Measurements from ENCODE around the gene XIRP1. TPM values are rescaled to one million over a fixed set of nuclear protein-coding genes. Genes with fewer than 3 reads are reported as not detected.
A peak's percentile ranks its signal among the peaks of the same experiment; 100 is the strongest.

Gene XIRP1
- total RNA-seq, 1 experiment from 2014 or later = not detected

- peak overlapping the region; percentile 18 to 57; a peak in 3 of 4 replicates for H3K4me3 ChIP-seq (replicated peaks in 1 of 2; ENCODE audit: low read depth in 1 of 2, low read length in 2 of 2)
- no peak for DNase-seq (ENCODE audit: low read depth, low spot score)
- no TSS peak for BruUV-seq (replicated peaks)
- H3K27me3 ChIP-seq (ENCODE audit: insufficient read depth, low read length) = no peaks in the 10 kb centered on the region
- H3K9me3 ChIP-seq (ENCODE audit: control insufficient read depth in 1 of 2, insufficient read depth in 1 of 2, low read depth in 1 of 2, low read length in 2 of 2) = no peaks in the 10 kb centered on the region
- ATAC-seq = no peak
- intact Hi-C loops (cut with micrococcal nuclease) = loop anchor here (5.0 kb wide), 1 partner anchor 79 kb away; no protein-coding TSS in a partner anchor
- TF ChIP-seq CTCF (IDR thresholded peaks at IDR 0.05 in 2 of 3, conservative IDR thresholded peaks at IDR 0.05 in 1 of 3; ENCODE audit: borderline replicate concordance in 1 of 3, insufficient read depth in 1 of 3, low read depth in 2 of 3, low read length in 2 of 3) = peak in 1 of 3 experiments; percentile 7; a peak in 1 of 6 replicates
- TF ChIP-seq REST (IDR thresholded peaks at IDR 0.05; ENCODE audit: low read depth) = no peak
- TF ChIP-seq RAD21 (IDR thresholded peaks at IDR 0.05; ENCODE audit: low read depth) = peak; percentile 6; the same call in 1 of the 2 replicates
- no peak for TF ChIP-seq YY1 (IDR thresholded peaks at IDR 0.05; ENCODE audit: extremely low read depth, insufficient replicate concordance, low read depth, low read length)
- ChIA-PET POLR2A (no interaction called here), RAD21 (ENCODE audit: low non-redundant PET in 1 of 2, low total read pairs in 2 of 2, uncharacterized antibody in 2 of 2, unreplicated experiment in 2 of 2) (no interaction called here), CTCF (no interaction called here)
- no peaks in the 10 kb centered on the region for H4K20me1 ChIP-seq (ENCODE audit: insufficient read depth)
- H2AFZ ChIP-seq (ENCODE audit: low read depth, low read length, poor library complexity, severe bottlenecking) = peak overlapping the region; percentile 90
- H3K79me2 ChIP-seq (ENCODE audit: insufficient read depth, low read length) = no peaks in the 10 kb centered on the region
- no peaks in the 10 kb centered on the region for H3K9me2 ChIP-seq (ENCODE audit: insufficient read depth)
- H3K36me3 ChIP-seq (ENCODE audit: control insufficient read depth in 1 of 2, insufficient read depth in 2 of 2, low read length in 2 of 2) = no peaks in the 10 kb centered on the region
- H3K4me1 ChIP-seq (ENCODE audit: control insufficient read depth in 1 of 2, insufficient read depth in 2 of 2, low read length in 2 of 2) = peaks cover 37 to 43% of the 10 kb centered on the region in 2 experiments
- peak overlapping the region; percentile 57 for H3K9ac ChIP-seq (ENCODE audit: low read length)
- peak overlapping the region; percentile 94 for H3K4me2 ChIP-seq (ENCODE audit: low read length)
- no peak overlapping the region for H3K27ac ChIP-seq (ENCODE audit: low read depth, low read length)
Observed at GRCh38 chr3:39181408-39182335, 10.7 kb downstream of the XIRP1 start.

Measured in HCT116 (cell line).